HG03442 (cell line): Measurements from ENCODE around the gene VPS26C.

ENCODE experiments used
- ATAC-seq: cut with Tn5 transposase; IDR thresholded peaks from one replicate; pipeline ENCODE4 v1.9.1; 2021; ENCODE audit warnings: mild to moderate bottlenecking, moderate library complexity; ENCODE audit not compliant: unreplicated experiment

The VPS26C gene

GRCh38 chr21:37266515-37267221, 466 bp downstream of the VPS26C start:
- ATAC-seq: peak; percentile 6

GRCh38 chr21:37264808-37265207, 2.3 kb downstream of the VPS26C start:
- ATAC-seq: no peak

- no peak for ATAC-seq
Measured at GRCh38 chr21:37263827-37264600, 3.1 kb downstream of the VPS26C start.

GRCh38 chr21:37259426-37259825, 7.7 kb downstream of the VPS26C start:
- no peak for ATAC-seq

- peak; percentile 74 for ATAC-seq
Measured at GRCh38 chr21:37257967-37258877, 8.9 kb downstream of the VPS26C start.

- peak; percentile 22 for ATAC-seq
Measured at GRCh38 chr21:37257511-37257966, 9.6 kb downstream of the VPS26C start.

- ATAC-seq: no peak
Measured at GRCh38 chr21:37253991-37254390, 13.1 kb downstream of the VPS26C start.

- ATAC-seq: no peak
Measured at GRCh38 chr21:37251294-37251634, 15.9 kb downstream of the VPS26C start.

- no peak for ATAC-seq
Measured at GRCh38 chr21:37249112-37249904, 17.8 kb downstream of the VPS26C start.

GRCh38 chr21:37248298-37248697, 18.8 kb downstream of the VPS26C start:
- ATAC-seq: no peak

- no peak for ATAC-seq
Measured at GRCh38 chr21:37245151-37245550, 22.0 kb downstream of the VPS26C start.

GRCh38 chr21:37244501-37245095, 22.5 kb downstream of the VPS26C start:
- ATAC-seq: no peak

- ATAC-seq: no peak
Measured at GRCh38 chr21:37243961-37244360, 23.2 kb downstream of the VPS26C start.

GRCh38 chr21:37241426-37241825, 25.7 kb downstream of the VPS26C start:
- no peak for ATAC-seq

GRCh38 chr21:37240978-37241377, 26.2 kb downstream of the VPS26C start:
- ATAC-seq: no peak

- ATAC-seq: no peak
Measured at GRCh38 chr21:37237764-37238163, 29.4 kb downstream of the VPS26C start.

GRCh38 chr21:37237346-37237745, 29.8 kb downstream of the VPS26C start:
- ATAC-seq: no peak

- ATAC-seq: no peak
Measured at GRCh38 chr21:37233551-37234146, 33.5 kb downstream of the VPS26C start.

- peak; percentile 42 for ATAC-seq
Measured at GRCh38 chr21:37232274-37233018, 34.7 kb downstream of the VPS26C start.
